Gastroesophageal sphincter (tissue), 4 donors: Measurements from ENCODE around the gene CARD14. TPM values are rescaled to one million over a fixed set of nuclear protein-coding genes. Genes with fewer than 3 reads are reported as not detected.

Experiments used
- ATAC-seq: fragments of 150-250 bp; one replicate; pipeline ENCODE4 v1.9.1; 2016; ENCODE audit warnings: mild to moderate bottlenecking, moderate library complexity
- H3K27ac ChIP-seq, 4 donors: fragments of 200-600 bp; sonication (generic) in 3 of 4; 1 replicate in 3 of 4; 2 replicates in 1 of 4; pipeline ENCODE4 v1.5.1; 2016 to 2019
- H3K27me3 ChIP-seq: fragments of 200-600 bp; sonication (generic); one replicate; pipeline ENCODE4 v1.5.1; 2019
- H3K36me3 ChIP-seq, 2 donors: fragments of 200-600 bp; sonication (generic); one replicate each; pipeline ENCODE4 v1.5.1; 2019; ENCODE audit warnings: control low read depth in 1 of 2
- H3K4me1 ChIP-seq, 3 donors: fragments of 200-600 bp; sonication (generic); 1 replicate in 2 of 3; 2 replicates in 1 of 3; pipeline ENCODE4 v1.5.1; 2016 to 2019; ENCODE audit warnings: control low read depth in 2 of 3
- H3K4me3 ChIP-seq, 2 donors: fragments of 200-600 bp; sonication (generic); one replicate each; pipeline ENCODE4 v1.5.1; 2019; ENCODE audit warnings: mild to moderate bottlenecking in 1 of 2, moderate library complexity in 1 of 2
- H3K9me3 ChIP-seq, 3 donors: fragments of 200-600 bp; sonication (generic); one replicate each; pipeline ENCODE4 v1.5.1; 2017 to 2019; ENCODE audit warnings: control low read depth in 2 of 3
- CTCF ChIP-seq, 4 experiments: fragments of 200-600 bp in 2 of 4; fragments of 450-650 bp in 2 of 4; sonication (generic) in 1 of 4; IDR thresholded peaks; one replicate each; pipeline ENCODE4 v1.5.1; 2017 to 2019; ENCODE audit warnings: antibody characterized with exemption in 4 of 4, mild to moderate bottlenecking in 2 of 4, moderate library complexity in 2 of 4
- EP300 ChIP-seq: sonication (generic); formaldehyde crosslinking; IDR thresholded peaks from one replicate; pipeline ENCODE4 v1.6.1; 2017; ENCODE audit warnings: antibody characterized with exemption, mild to moderate bottlenecking
- POLR2A ChIP-seq, 2 donors: fragments of 450-650 bp; IDR thresholded peaks; one replicate each; pipeline ENCODE4 v1.6.1; 2017; ENCODE audit warnings: antibody characterized with exemption in 2 of 2, mild to moderate bottlenecking in 2 of 2, moderate library complexity in 1 of 2
- POLR2AphosphoS5 ChIP-seq: sonication (generic); formaldehyde crosslinking; IDR thresholded peaks from one replicate; pipeline ENCODE4 v1.6.1; 2017; ENCODE audit warnings: antibody characterized with exemption
- WGBS, 2 donors: methylation state at CpG; one replicate each; pipeline ENCODE4 v1.1.5; 2018; ENCODE audit warnings: low coverage in 1 of 2; 5-methylcytosine and 5-hydroxymethylcytosine counted together
- total RNA-seq, 4 donors: library from RNA; depleted of rRNA; stranded (reverse); fragments of >200 nt; gene quantifications; one replicate each; pipeline ENCODE4 v1.1.0, GENCODE V29; 2016

CARD14 gene
- total RNA-seq, 4 donors from 2014 or later: 0.78 to 0.81 TPM; not detected in 2

DNA sequence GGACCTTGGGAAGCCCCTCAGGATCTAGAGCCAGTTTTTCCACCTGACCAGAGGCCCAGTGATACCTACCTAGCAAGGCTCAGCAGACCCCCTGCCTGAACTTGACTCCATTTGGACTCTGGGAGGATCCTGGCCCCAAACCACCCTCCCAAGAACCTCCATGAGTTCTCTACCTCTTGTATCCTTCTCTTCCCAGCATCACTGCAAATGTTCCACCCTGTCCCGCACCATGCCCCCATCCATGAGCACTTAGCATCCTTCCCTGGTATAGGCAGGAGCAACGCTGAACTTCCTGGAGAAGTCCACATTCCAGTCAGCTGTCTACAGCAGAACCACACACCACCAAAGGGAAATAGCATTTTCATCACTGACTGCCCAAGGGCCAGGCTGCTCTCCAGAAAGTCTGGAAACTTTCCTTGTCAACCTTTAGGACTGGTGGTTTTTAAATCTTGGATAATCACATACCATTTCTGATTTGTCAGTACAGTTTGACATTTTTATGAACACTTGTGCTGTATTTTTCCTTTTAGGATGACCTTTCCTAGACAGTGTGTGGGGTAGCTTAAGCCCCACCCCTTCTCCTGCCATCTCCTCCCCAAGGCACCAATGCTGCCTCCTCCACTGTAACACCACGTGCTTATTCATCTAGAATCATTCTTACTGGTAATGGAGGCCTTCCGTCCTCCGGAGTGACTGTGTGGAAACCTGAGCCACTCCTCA lies 36.8 kb upstream of the CARD14 start:
- Histone ChIP-seq H3K27me3 (no peaks in the 10 kb centered on the region), H3K27ac (no peak overlapping the region), H3K9me3 (no peaks in the 10 kb centered on the region), H3K4me3 (no peak overlapping the region), H3K4me1 (no peaks in the 10 kb centered on the region), H3K36me3 (peaks cover 0 to 54% of the 10 kb centered on the region in 2 donors)
- ATAC-seq: no peak
- TF ChIP-seq EP300 (no peak), POLR2A (IDR thresholded peaks at IDR 0.05) (no peak), CTCF (IDR thresholded peaks at IDR 0.05) (no peak), POLR2AphosphoS5 (no peak)
- 38 to 83% methylated on average over 1 to 3 of the region's 5 CpGs for WGBS, 2 donors

DNA sequence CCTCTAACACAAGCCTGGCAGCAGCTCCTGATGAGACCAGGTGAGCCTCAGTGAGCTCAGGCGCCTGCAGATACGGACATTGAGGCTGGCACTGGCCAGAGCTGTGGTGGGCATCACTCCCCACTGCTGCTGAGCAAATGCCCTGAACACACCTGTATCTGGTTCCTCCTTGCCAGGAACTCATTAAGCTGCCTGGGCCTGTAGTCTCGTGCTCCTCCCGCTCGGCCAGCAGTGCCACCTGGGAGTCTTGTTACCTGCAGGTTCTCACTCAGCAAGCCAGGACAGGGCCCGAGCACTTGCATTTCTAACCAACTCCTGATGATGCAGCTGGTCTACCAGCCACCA lies 36.2 kb upstream of the CARD14 start:
- TF ChIP-seq POLR2A (IDR thresholded peaks at IDR 0.05) (no peak), POLR2AphosphoS5 (no peak), CTCF (IDR thresholded peaks at IDR 0.05) (no peak), EP300 (no peak)
- H3K9me3 ChIP-seq: no peaks in the 10 kb centered on the region
- H3K27ac ChIP-seq: no peak overlapping the region
- no peak overlapping the region for H3K4me3 ChIP-seq
- no peak for ATAC-seq
- no peaks in the 10 kb centered on the region for H3K4me1 ChIP-seq
- peaks cover 2 to 59% of the 10 kb centered on the region in 2 donors for H3K36me3 ChIP-seq
- WGBS, 2 donors: 100% methylated on average over 3 of the region's 6 CpGs; no CpG with 5 or more reads in 1 of the 2 donors
- no peaks in the 10 kb centered on the region for H3K27me3 ChIP-seq

DNA sequence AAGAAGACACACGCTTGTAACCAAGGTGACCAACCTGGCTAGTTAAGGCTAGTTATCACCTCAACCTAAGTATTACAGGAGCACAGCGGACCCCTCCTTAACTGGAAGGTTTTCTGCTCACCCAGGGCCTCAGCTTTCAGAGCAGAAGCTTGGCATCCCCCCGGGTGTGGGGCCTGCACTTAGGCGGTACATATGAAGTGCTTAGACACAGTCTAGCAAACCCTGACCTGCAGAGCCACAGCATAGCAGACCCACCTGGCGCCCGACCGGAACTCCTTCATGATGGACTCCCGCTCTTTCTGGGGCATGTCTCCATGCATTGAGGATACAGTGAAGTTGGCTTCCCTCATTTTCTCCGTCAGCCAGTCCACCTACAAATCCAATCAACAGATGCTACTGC lies 32.7 kb upstream of the CARD14 start:
- TF ChIP-seq POLR2A (IDR thresholded peaks at IDR 0.05): no peak
- TF ChIP-seq CTCF (IDR thresholded peaks at IDR 0.05): no peak
- TF ChIP-seq EP300: no peak
- no peak for TF ChIP-seq POLR2AphosphoS5
- H3K4me1 ChIP-seq: no peaks in the 10 kb centered on the region
- H3K27ac ChIP-seq: no peak overlapping the region
- WGBS, 2 donors: 88 to 100% methylated on average over 1 to 2 of the region's 9 CpGs
- no peak for ATAC-seq
- H3K9me3 ChIP-seq: no peaks in the 10 kb centered on the region
- peaks cover 8 to 95% of the 10 kb centered on the region in 2 donors for H3K36me3 ChIP-seq
- no peak overlapping the region for H3K4me3 ChIP-seq
- H3K27me3 ChIP-seq: no peaks in the 10 kb centered on the region

DNA sequence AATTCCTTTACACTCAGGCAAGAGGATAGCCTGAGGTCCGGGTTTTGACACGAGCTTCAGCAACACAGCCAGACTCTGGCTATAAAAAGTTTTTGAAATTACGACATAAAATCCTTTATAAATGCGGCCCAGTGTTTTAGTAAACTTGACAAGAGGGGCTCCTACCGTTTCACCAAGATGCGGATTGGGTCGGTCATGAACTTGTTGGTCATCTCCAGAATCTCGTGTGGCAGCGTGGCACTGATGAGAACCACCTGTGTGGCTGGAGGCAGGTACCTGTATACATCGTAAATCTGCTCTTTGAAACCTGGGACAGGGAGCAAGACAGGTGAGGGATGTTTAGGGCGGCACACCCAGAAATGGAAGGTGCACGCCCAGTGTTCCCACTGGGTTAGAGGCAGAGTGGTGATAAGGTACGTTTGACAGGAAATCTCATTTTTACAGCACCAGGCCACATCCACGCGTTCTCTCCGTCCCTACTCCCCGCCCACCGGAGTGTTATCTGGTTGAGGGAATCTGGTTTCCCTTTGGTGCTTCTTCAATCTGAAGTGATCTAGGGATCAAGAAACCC lies 30.9 kb upstream of the CARD14 start:
- H3K4me1 ChIP-seq: peaks cover 0 to under 1% (median 0%) of the 10 kb centered on the region in 3 donors
- peaks cover 8 to 100% of the 10 kb centered on the region in 2 donors for H3K36me3 ChIP-seq
- no peaks in the 10 kb centered on the region for H3K27me3 ChIP-seq
- 83 to 91% methylated on average over 16 to 18 of the region's 18 CpGs for WGBS, 2 donors
- ATAC-seq: no peak
- H3K27ac ChIP-seq: no peak overlapping the region
- TF ChIP-seq POLR2AphosphoS5 (no peak), CTCF (IDR thresholded peaks at IDR 0.05) (no peak), EP300 (no peak), POLR2A (IDR thresholded peaks at IDR 0.05) (no peak)
- no peaks in the 10 kb centered on the region for H3K9me3 ChIP-seq
- H3K4me3 ChIP-seq: no peak overlapping the region
